Measurements from ENCODE around the gene MPPE1.
"Not testable (repeated sequence)": the region's sequence is repeated elsewhere in the genome, so short reads cannot be mapped to it uniquely, and the experiment has no call there.

MPPE1 gene

DNA sequence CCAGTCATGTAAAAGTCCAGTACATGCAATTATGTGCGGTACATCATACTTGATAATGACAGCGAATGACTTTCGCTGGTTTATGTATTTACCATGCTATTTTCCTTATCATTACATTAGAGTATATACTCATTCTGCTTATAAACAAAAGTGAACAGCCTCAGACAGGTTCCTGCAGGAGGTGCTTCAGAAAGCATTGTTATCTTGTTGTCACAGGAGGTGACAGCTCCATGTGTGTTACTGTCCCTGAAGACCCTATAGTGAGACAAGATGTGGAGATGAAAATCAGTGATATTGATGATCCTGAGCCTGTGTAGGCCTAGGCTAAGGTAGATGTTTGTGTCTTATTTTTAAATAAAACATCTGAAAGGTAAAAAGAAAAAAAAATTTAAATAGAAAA, 15.3 kb upstream of the MPPE1 start:
- no peak for ATAC-seq
- TF ChIP-seq, protein P1, sequence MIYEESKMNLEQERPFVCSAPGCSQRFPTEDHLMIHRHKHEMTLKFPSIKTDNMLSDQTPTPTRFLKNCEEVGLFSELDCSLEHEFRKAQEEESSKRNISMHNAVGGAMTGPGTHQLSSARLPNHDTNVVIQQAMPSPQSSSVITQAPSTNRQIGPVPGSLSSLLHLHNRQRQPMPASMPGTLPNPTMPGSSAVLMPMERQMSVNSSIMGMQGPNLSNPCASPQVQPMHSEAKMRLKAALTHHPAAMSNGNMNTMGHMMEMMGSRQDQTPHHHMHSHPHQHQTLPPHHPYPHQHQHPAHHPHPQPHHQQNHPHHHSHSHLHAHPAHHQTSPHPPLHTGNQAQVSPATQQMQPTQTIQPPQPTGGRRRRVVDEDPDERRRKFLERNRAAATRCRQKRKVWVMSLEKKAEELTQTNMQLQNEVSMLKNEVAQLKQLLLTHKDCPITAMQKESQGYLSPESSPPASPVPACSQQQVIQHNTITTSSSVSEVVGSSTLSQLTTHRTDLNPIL (CRISPR knock-in tag; IDR thresholded peaks at IDR 0.05; ENCODE audit: low read depth) = no peak
- TF ChIP-seq CSDC2 (CRISPR knock-in tag; IDR thresholded peaks at IDR 0.05) (no peak), ZNF70 (CRISPR knock-in tag; IDR thresholded peaks at IDR 0.05) (no peak), PPARA (CRISPR knock-in tag; IDR thresholded peaks at IDR 0.05; ENCODE audit: borderline replicate concordance) (no peak), ZNF565 (CRISPR knock-in tag; conservative IDR thresholded peaks at IDR 0.05; ENCODE audit: low read depth) (no peak), BACH2 (CRISPR knock-in tag; IDR thresholded peaks at IDR 0.05; ENCODE audit: borderline replicate concordance) (no peak), ZC3H10 (CRISPR knock-in tag; IDR thresholded peaks at IDR 0.05) (no peak), ISL1 (CRISPR knock-in tag; IDR thresholded peaks at IDR 0.05) (no peak), ESRRG (CRISPR knock-in tag; IDR thresholded peaks at IDR 0.05) (no peak), TCF4 (CRISPR knock-in tag; IDR thresholded peaks at IDR 0.05; ENCODE audit: borderline replicate concordance) (no peak), SNAI2 (CRISPR knock-in tag; IDR thresholded peaks at IDR 0.05) (no peak), RARB (CRISPR knock-in tag; IDR thresholded peaks at IDR 0.05) (no peak), OSR1 (CRISPR knock-in tag; IDR thresholded peaks at IDR 0.05) (no peak), ZFP3 (CRISPR knock-in tag; IDR thresholded peaks at IDR 0.05) (no peak), ARNTL (CRISPR knock-in tag; IDR thresholded peaks at IDR 0.05; ENCODE audit: borderline replicate concordance, low read depth) (no peak), TOX (CRISPR knock-in tag; IDR thresholded peaks at IDR 0.05; ENCODE audit: borderline replicate concordance) (no peak)
- TF ChIP-seq, protein P2, sequence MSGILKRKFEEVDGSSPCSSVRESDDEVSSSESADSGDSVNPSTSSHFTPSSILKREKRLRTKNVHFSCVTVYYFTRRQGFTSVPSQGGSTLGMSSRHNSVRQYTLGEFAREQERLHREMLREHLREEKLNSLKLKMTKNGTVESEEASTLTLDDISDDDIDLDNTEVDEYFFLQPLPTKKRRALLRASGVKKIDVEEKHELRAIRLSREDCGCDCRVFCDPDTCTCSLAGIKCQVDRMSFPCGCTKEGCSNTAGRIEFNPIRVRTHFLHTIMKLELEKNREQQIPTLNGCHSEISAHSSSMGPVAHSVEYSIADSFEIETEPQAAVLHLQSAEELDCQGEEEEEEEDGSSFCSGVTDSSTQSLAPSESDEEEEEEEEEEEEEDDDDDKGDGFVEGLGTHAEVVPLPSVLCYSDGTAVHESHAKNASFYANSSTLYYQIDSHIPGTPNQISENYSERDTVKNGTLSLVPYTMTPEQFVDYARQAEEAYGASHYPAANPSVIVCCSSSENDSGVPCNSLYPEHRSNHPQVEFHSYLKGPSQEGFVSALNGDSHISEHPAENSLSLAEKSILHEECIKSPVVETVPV (CRISPR knock-in tag; IDR thresholded peaks at IDR 0.05) = no peak
- TF ChIP-seq, protein P3, sequence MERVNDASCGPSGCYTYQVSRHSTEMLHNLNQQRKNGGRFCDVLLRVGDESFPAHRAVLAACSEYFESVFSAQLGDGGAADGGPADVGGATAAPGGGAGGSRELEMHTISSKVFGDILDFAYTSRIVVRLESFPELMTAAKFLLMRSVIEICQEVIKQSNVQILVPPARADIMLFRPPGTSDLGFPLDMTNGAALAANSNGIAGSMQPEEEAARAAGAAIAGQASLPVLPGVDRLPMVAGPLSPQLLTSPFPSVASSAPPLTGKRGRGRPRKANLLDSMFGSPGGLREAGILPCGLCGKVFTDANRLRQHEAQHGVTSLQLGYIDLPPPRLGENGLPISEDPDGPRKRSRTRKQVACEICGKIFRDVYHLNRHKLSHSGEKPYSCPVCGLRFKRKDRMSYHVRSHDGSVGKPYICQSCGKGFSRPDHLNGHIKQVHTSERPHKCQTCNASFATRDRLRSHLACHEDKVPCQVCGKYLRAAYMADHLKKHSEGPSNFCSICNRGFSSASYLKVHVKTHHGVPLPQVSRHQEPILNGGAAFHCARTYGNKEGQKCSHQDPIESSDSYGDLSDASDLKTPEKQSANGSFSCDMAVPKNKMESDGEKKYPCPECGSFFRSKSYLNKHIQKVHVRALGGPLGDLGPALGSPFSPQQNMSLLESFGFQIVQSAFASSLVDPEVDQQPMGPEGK (CRISPR knock-in tag; IDR thresholded peaks at IDR 0.05; ENCODE audit: borderline replicate concordance) = no peak
- TF ChIP-seq, protein P4, sequence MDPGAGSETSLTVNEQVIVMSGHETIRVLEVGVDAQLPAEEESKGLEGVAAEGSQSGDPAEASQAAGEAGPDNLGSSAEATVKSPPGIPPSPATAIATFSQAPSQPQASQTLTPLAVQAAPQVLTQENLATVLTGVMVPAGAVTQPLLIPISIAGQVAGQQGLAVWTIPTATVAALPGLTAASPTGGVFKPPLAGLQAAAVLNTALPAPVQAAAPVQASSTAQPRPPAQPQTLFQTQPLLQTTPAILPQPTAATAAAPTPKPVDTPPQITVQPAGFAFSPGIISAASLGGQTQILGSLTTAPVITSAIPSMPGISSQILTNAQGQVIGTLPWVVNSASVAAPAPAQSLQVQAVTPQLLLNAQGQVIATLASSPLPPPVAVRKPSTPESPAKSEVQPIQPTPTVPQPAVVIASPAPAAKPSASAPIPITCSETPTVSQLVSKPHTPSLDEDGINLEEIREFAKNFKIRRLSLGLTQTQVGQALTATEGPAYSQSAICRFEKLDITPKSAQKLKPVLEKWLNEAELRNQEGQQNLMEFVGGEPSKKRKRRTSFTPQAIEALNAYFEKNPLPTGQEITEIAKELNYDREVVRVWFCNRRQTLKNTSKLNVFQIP (CRISPR knock-in tag; IDR thresholded peaks at IDR 0.05; ENCODE audit: borderline replicate concordance, low read depth) = no peak

DNA sequence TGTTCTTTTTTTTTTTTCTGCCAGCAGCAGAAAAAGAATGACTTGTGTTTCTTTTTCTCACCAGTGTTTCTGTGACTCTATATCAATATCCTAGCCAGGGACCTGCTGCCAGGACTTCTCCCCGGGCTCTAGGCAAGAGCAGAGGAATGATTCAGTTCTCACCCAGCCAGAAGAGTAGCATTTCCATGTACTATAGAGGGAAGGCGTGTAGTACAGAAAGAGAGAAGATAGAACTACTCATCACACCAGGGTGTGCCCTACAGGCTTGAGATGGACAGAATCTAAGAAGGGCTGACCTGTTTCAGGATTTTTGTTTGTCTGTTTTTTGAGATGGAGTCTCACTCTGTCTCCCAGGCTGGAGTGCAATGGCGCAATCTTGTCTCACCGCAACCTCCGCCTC, 11.4 kb upstream of the MPPE1 start:
- not testable (repeated sequence) for ATAC-seq

DNA sequence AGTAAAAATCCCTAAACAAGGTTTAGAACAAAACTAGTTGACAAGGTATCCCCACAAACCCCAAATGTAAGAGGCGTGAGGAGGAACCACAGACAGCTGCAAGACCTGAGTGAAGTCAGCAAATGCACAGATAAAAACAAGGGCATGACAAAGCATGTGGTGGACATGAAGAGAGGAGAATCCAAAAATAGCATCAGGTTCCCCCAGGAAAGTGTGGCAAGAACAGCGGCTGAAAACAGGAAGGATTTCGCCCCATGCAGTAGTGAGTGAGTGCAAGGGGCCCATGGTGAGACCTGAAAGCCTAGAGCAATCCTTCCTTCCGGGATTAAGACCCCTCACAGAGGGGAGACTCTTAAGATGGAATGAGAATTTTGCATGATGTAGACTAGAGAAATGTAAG, 8.8 kb upstream of the MPPE1 start:
- ATAC-seq = not testable (repeated sequence)

DNA sequence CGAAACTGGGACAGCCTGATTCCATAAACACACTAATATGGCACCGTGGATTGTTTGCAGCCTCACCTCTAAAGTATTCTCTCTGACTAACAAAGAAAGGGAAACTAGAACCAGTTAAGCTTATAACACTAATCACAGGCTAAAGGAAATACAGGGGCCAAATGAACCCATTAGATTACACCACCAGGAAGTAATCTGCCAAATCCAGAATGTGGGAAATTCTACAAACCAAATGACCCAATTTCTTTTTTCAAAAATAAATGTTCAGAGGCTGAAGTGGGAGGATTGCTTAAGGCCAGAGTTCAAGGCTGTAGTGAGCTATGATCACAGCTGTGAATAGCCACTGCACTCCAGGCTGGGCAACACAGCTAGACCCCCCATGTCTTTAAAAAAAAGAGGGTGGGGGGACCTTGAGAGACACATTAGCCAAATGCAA, 1.5 kb upstream of the MPPE1 start:
- ATAC-seq = no peak
- no peak for TF ChIP-seq TCF4 (CRISPR knock-in tag; IDR thresholded peaks at IDR 0.05; ENCODE audit: borderline replicate concordance)

DNA sequence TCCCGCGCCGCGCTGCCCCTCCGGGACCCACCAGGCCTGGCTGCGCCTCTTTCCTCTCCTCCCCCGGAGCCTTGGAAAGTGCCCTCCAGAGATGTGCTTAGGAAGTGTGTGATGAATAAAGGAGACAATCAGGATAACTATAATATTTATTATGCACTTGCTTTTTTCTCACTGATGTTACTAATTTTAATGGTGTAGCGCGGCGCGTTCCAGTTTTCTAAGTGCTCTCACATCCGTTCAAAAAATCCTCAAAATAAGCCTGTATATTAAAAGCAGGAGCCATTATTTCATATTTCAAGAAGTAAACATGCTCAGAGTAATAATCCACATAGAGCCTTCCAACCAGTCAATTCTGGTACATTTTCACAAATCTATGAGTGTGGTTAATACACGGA, 941 bp upstream of the MPPE1 start:
- TF ChIP-seq, protein P2 (CRISPR knock-in tag; IDR thresholded peaks at IDR 0.05) = no peak
- TF ChIP-seq ISL1 (CRISPR knock-in tag; IDR thresholded peaks at IDR 0.05) (no peak), ZFP3 (CRISPR knock-in tag; IDR thresholded peaks at IDR 0.05) (no peak), PPARA (CRISPR knock-in tag; IDR thresholded peaks at IDR 0.05; ENCODE audit: borderline replicate concordance) (no peak), TOX (CRISPR knock-in tag; IDR thresholded peaks at IDR 0.05; ENCODE audit: borderline replicate concordance) (no peak), RARB (CRISPR knock-in tag; IDR thresholded peaks at IDR 0.05) (no peak), SNAI2 (CRISPR knock-in tag; IDR thresholded peaks at IDR 0.05) (no peak), ZFP30 (CRISPR knock-in tag; IDR thresholded peaks at IDR 0.05) (no peak), OSR1 (CRISPR knock-in tag; IDR thresholded peaks at IDR 0.05) (no peak), GLIS3 (CRISPR knock-in tag; IDR thresholded peaks at IDR 0.05) (no peak), ZNF8 (CRISPR knock-in tag; IDR thresholded peaks at IDR 0.05) (no peak), ARNTL (CRISPR knock-in tag; IDR thresholded peaks at IDR 0.05; ENCODE audit: borderline replicate concordance, low read depth) (no peak), TCF4 (CRISPR knock-in tag; IDR thresholded peaks at IDR 0.05; ENCODE audit: borderline replicate concordance) (no peak)
- ATAC-seq = no peak
